SH-SY5Y (cell line): ENCODE results near the gene FGF18.

Experiments used
- GATA2 ChIP-seq: IDR thresholded peaks from 2 replicates; pipeline ENCODE4 v1.6.1; 2011; ENCODE audit warnings: mild to moderate bottlenecking, low read depth, low read length
- GATA3 ChIP-seq: IDR thresholded peaks from 2 replicates; pipeline ENCODE4 v1.6.1; 2011; ENCODE audit warnings: low read depth, mild to moderate bottlenecking, low read length, moderate library complexity

The FGF18 gene

GRCh38 chr5:171481571-171482433 is 62.4 kb downstream of the FGF18 start:
- no peak for TF ChIP-seq GATA2
- TF ChIP-seq GATA3 = no peak

- TF ChIP-seq GATA2 (no peak), GATA3 (no peak)
Observed at GRCh38 chr5:171482434-171482730, 62.9 kb downstream of the FGF18 start.

DNA sequence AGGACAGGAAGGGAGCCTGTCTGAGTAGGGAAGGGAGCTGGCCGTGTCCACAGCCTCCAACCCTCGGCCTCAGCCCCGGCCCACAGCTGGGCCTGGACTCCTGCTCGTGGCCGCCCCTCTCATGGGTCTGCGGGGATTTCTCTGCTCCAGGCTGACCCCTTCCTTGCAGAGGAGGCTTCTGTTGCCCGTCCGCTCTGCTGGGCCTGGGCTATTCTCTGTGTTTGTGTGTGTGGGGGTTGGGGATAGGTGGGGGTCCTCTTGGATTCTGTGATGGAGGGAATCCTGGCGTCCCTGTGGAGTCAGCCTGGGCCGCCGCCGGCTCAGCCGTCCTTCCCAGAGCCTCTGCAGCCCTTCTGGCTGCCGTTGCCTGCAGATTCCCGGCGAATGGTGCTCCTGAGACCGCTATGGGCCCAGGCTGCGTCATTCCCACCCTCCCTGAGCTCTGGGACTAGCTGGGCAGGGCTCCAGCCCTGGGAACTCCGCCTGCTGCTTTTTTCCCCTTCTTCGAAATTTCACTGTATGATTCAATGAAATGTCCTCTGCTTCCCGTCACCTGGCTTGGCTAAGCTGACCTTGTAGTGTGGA is 64.2 kb downstream of the FGF18 start:
- TF ChIP-seq GATA3 = no peak
- TF ChIP-seq GATA2 = no peak

- TF ChIP-seq GATA3 = no peak
- TF ChIP-seq GATA2 = no peak
Observed at GRCh38 chr5:171484460-171484899, 65.0 kb downstream of the FGF18 start.

DNA sequence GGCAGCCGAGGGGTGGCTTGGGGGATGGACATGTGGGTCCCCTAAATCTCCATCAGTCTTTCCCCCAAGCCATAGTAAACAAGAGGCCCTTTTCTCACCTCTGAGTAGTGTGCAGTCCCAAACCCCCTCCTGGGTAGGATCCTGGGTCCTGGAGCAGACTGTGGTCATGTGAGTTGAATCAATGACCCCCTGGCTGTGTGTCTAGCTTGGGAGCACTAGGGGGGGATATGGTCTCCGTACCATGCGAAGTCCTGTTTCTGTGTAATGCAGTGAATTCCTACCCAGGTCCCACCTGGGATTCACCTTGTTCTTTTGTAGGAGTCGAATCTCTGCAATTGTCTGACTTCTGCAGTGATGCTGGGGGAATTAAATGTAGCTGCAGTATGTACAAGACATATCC is 66.2 kb downstream of the FGF18 start:
- TF ChIP-seq GATA2 (no peak), GATA3 (no peak)

- TF ChIP-seq GATA3 = no peak
- TF ChIP-seq GATA2 = no peak
Observed at GRCh38 chr5:171486613-171487012, 67.2 kb downstream of the FGF18 start.

DNA sequence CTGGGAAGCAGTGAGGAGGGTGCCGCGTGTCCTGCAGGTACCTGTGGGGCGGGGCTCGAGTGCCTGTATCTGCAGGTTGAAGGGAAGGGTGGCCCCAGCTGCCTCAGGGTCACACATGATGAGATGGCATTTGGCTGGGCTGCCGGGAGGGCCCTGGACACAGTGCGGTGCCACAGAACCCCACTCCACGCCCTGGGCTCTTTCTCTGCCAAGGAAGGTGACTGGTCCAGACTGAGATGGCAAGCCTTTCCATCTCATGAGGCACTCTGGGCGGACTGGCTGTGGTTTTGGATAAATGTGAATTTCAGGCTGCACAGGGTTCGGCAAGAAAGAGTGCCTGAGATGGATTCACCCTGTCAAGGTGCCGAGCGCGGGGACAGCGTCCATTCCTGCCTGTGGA is 69.4 kb downstream of the FGF18 start:
- TF ChIP-seq GATA3 (no peak), GATA2 (no peak)

GRCh38 chr5:171492781-171493180 is 73.3 kb downstream of the FGF18 start:
- TF ChIP-seq GATA3 = no peak
- no peak for TF ChIP-seq GATA2

DNA sequence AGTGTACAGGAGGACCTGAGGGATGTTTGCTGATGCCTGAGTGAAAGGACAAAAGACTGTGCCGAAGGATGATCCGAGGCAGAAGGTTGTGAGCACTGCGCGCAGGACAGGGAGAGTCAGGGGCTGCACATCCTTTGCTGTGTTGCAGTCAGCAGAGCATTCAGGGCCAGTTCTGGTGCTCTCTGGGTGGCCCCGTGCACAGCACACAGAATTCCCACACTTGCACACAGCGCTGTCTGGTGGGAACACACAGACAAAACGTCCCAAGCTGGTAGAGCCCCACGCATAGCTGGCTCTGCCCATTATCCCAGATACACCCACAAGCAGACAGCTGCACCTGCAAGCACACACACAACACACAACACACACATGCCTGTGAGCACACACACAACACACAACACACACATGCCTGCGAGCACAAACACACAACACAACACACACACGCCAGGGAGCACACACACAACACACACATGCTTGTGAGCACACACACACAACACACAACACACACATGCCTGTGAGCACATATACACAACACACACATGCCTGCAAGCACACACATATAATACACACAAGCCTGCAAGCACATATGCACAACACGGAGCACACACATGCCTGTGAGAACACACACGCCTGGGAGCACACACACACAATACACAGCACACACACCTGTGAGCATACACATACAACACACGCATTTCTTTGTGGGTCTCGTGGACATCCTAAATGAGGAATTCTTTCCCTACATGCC is 74.4 kb downstream of the FGF18 start:
- TF ChIP-seq GATA3 = no peak
- no peak for TF ChIP-seq GATA2

GRCh38 chr5:171494452-171495121 is 75.1 kb downstream of the FGF18 start:
- TF ChIP-seq GATA2 = peak; percentile 95
- peak; percentile 68; the same call in 1 of the 2 replicates for TF ChIP-seq GATA3

DNA sequence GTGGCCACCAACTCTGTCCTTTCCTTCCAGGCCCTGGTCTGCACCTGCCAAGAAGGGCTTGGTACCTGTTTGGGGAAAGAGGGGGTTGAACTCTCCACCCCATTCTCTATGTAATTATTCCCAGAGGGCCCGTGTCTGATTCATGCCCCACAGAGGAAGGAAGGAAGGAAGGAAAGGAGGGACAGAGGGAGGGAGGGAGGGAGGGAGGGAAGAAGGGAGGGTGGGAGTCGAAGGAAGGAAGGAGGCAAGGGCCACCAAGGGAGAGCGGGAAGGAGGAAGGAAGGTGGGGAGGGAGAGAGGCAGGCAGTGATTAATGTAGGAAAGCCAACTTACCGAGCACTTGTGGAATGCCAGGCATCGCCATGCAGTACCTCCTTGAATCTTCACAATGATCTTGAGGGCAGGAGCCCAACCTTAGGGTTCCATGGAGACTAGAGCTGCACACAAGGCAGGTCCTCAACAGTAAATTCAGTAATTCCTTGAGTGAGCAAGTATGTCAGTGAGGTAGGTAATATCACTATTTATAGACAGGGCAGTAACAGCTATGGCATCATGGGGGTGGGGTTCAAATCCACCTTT is 75.8 kb downstream of the FGF18 start:
- no peak for TF ChIP-seq GATA3

- TF ChIP-seq GATA2 = no peak
- TF ChIP-seq GATA3 = no peak
Observed at GRCh38 chr5:171496456-171496855, 77.0 kb downstream of the FGF18 start.

DNA sequence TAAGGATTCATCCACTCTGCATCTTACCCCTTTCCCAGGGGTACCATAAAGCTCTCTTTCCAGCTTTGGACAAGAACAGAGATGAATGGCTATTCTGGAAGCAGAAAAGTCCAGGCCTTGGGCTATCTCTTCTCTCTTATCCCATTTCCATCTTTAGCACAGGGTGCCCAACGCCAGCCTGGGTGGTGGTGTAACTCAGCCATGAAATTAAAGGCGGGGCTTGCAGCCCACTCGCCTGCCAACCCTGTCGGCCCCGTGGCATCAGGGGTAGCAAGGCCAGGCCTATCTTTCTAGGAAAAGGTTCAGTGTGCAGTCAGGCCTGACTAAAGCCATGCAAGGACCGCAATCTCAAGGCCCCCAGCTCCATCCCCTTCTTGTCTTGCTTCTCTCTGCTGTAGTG is 78.7 kb downstream of the FGF18 start:
- TF ChIP-seq GATA2 (peak; percentile 58), GATA3 (no peak)

- no peak for TF ChIP-seq GATA3
- TF ChIP-seq GATA2 = no peak
Observed at GRCh38 chr5:171499611-171500010, 80.2 kb downstream of the FGF18 start.
